PFSK-1 (cell line): ENCODE data around the gene MIR17HG.

ENCODE experiments used
- POLR2AphosphoS5 ChIP-seq: IDR thresholded peaks from 2 replicates; pipeline ENCODE4 v1.6.1; 2012; ENCODE audit warnings: low read depth, mild to moderate bottlenecking, control low read depth, low read length, moderate library complexity
- TAF1 ChIP-seq: IDR thresholded peaks from 2 replicates; pipeline ENCODE4 v1.6.1; 2012; ENCODE audit warnings: low read length, control low read depth, borderline replicate concordance; ENCODE audit not compliant: insufficient read depth

GRCh38 chr13:91303031-91303430, 44.5 kb upstream of the MIR17HG start:
- TF ChIP-seq POLR2AphosphoS5: no peak
- no peak for TF ChIP-seq TAF1
